ENCODE results near the gene PIAS1. TPM values are rescaled to one million over a fixed set of nuclear protein-coding genes. Genes with fewer than 3 reads are reported as not detected.

Gene PIAS1
- total RNA-seq, 4 donors from 2014 or later = 61.8 to 106 (median 86.3) TPM

DNA sequence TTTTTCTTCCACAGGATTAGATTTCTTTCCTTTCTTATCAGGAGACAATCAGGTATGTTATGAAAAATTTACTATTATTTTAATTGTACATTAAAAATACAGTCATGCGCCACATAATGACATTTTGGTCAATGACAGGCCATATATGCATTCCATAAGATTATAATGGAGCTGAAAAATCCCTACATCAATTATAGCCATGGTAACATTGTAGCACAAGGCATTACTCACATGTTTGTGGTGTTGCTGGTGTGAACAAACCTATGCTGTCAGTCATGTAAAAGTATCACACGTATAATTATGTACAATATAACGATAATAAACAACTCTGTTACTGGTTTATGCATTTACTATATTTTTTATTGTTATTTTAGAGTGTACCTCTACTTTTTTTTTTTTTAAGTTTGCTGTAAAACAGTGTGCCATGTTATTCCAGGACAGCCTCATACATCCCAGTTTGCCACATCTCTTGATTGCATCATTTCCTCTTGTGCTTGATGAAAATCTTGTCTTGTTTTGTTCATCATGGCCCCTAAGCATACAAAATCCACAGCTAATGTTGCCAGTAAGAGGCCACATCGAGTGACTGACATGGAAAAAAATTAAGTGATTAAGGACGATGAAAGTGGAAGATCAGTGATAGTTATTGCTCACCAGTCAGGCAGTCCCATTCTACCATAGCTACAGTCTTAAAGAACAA lies 129.7 kb downstream of the PIAS1 start:
- TF ChIP-seq POLR2A (IDR thresholded peaks at IDR 0.05) = no peak
- TF ChIP-seq, protein P1, sequence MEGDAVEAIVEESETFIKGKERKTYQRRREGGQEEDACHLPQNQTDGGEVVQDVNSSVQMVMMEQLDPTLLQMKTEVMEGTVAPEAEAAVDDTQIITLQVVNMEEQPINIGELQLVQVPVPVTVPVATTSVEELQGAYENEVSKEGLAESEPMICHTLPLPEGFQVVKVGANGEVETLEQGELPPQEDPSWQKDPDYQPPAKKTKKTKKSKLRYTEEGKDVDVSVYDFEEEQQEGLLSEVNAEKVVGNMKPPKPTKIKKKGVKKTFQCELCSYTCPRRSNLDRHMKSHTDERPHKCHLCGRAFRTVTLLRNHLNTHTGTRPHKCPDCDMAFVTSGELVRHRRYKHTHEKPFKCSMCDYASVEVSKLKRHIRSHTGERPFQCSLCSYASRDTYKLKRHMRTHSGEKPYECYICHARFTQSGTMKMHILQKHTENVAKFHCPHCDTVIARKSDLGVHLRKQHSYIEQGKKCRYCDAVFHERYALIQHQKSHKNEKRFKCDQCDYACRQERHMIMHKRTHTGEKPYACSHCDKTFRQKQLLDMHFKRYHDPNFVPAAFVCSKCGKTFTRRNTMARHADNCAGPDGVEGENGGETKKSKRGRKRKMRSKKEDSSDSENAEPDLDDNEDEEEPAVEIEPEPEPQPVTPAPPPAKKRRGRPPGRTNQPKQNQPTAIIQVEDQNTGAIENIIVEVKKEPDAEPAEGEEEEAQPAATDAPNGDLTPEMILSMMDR (IDR thresholded peaks at IDR 0.05) = no peak
- no peak for TF ChIP-seq EP300 (IDR thresholded peaks at IDR 0.05)
- peaks cover 0 to 54% (median 2%) of the 10 kb centered on the region in 3 donors for H3K36me3 ChIP-seq
- no peak overlapping the region for H3K27ac ChIP-seq
- H3K9me3 ChIP-seq = no peaks in the 10 kb centered on the region
- H3K27me3 ChIP-seq = no peaks in the 10 kb centered on the region
- 93% methylated on average over 5 of the region's 5 CpGs for WGBS, 2 donors
- no peak overlapping the region for H3K4me3 ChIP-seq
- H3K4me1 ChIP-seq = peaks cover 0 to 31% (median 12%) of the 10 kb centered on the region in 4 donors
- DNase-seq (ENCODE audit: low spot score in 2 of 2) = no peak

DNA sequence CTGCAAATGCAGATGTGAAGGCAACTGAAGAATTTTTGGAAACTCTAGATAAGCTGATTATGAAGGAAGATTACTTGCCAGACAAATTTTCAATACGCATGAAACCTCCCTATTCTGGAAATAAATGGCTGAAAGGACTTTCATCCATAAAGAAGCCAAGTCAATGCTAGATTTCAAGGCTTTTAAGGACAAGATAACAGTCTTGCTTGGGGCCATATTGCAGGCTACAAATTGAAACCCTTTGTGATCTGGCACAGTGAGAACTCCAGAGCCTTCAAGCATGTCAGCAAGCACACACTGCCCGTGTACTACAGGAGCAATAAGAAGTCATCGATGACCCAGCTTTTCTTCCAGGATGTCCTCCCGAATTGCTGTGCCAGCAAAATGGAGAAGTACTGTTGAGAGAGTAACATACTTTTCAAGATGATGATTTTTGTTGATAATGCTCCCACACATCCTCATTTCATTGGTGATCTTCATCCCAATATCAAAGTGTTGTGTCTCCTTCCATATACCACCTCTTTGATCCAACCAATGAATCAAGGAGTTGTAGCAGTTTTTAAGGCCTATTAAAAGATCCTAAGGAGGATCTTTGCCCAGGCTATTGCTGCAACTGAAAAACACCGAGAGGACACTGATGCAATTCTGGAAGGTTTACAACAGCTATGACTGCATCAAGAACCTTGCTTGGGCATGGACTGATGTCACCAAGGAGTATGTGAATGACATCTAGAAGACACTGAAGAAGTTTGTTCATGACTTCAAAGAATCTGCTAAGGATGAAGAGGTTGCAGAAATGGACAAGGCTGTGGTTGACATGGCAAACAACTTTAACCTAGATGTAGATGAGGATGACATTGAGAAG lies 130.7 kb downstream of the PIAS1 start:
- Histone ChIP-seq H3K4me1 (peaks cover 0 to 34% (median 12%) of the 10 kb centered on the region in 4 donors), H3K27me3 (no peaks in the 10 kb centered on the region), H3K4me3 (no peak overlapping the region), H3K9me3 (no peaks in the 10 kb centered on the region), H3K27ac (no peak overlapping the region), H3K36me3 (peaks cover 0 to 54% (median 2%) of the 10 kb centered on the region in 3 donors)
- no peak for TF ChIP-seq POLR2A (IDR thresholded peaks at IDR 0.05)
- TF ChIP-seq, protein P1 (IDR thresholded peaks at IDR 0.05) = no peak
- peak in 1 of 2 donors; percentile 13 for TF ChIP-seq EP300 (IDR thresholded peaks at IDR 0.05)
- 90 to 91% methylated on average over 5 of the region's 5 CpGs for WGBS, 2 donors
- no peak for DNase-seq (ENCODE audit: low spot score in 2 of 2)

DNA sequence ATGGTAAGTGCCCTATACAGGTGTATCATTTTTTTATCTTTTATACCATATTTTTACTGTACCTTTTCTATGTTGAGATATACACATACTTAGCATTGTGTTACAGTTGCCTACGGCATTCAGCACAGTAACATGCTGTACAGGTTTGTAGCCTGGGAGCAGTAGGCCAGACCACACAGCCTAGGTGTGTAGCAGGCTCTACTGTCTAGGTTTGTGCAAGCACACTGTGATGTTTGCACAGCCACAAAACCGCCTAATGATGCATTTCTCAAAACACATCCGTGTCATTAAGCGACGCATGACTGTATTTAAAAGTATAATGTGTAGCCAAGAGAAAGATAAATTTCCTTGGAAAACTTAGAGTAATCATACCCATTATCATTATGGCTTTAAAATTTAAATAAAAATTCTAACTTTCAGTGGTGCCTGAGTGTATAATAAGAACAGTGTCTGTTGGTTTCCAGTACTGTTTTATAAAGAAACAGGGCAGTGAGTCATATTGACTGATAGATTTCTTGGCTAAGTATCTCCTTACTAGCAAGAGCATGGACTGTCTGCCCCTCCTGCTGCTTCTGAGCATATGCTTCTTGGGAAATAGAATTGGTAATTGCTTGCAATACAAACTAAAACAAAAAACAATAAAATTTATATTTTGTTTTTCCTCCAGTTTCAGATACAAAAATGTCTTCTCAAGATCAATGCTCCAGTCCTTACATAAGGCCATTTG lies 132.7 kb downstream of the PIAS1 start:
- peak overlapping the region in 3 of 4 donors; percentile 42 to 76 (median 71) for H3K27ac ChIP-seq
- H3K4me3 ChIP-seq = peak overlapping the region in 1 of 4 donors; percentile 16
- H3K36me3 ChIP-seq = peaks cover 0 to 46% (median 0%) of the 10 kb centered on the region in 3 donors
- no peaks in the 10 kb centered on the region for H3K9me3 ChIP-seq
- H3K27me3 ChIP-seq = no peaks in the 10 kb centered on the region
- no peak for TF ChIP-seq POLR2A (IDR thresholded peaks at IDR 0.05)
- TF ChIP-seq, protein P1 (IDR thresholded peaks at IDR 0.05) = no peak
- no peak for TF ChIP-seq EP300 (IDR thresholded peaks at IDR 0.05)
- 63 to 64% methylated on average over 5 of the region's 5 CpGs for WGBS, 2 donors
- no peak for DNase-seq (ENCODE audit: low spot score in 2 of 2)
- H3K4me1 ChIP-seq = peaks cover 0 to 34% (median 12%) of the 10 kb centered on the region in 4 donors

DNA sequence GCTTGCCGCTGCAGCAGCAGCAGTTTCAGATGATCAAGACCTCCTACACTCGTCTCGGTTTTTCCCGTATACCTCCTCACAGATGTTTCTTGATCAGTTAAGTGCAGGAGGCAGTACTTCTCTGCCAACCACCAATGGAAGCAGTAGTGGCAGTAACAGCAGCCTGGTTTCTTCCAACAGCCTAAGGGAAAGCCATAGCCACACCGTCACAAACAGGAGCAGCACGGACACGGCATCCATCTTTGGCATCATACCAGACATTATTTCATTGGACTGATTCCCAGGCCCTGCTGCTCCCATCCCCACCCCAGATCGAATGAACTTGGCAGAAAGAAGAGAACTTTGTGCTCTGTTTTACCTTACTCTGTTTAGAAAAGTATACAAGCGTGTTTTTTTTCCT lies 133.4 kb downstream of the PIAS1 start:
- Histone ChIP-seq H3K9me3 (no peaks in the 10 kb centered on the region), H3K4me3 (peak overlapping the region in 1 of 4 donors; percentile 16), H3K27ac (peak overlapping the region; percentile 42 to 76 (median 58)), H3K36me3 (peaks cover 0 to 47% (median 0%) of the 10 kb centered on the region in 3 donors), H3K4me1 (peaks cover 0 to 34% (median 12%) of the 10 kb centered on the region in 4 donors), H3K27me3 (no peaks in the 10 kb centered on the region)
- WGBS, 2 donors = 22 to 24% methylated on average over 9 of the region's 9 CpGs
- TF ChIP-seq, protein P1 (IDR thresholded peaks at IDR 0.05) = no peak
- peak in 1 of 2 donors; percentile 61 for TF ChIP-seq EP300 (IDR thresholded peaks at IDR 0.05)
- peak in 1 of 2 donors; percentile 66 for DNase-seq (ENCODE audit: low spot score in 2 of 2)

Measured in tibial nerve (tissue), 4 donors.